ENCODE data around the gene GLUL. TPM values are rescaled to one million over a fixed set of nuclear protein-coding genes. Genes with fewer than 3 reads are reported as not detected.
"Not testable (repeated sequence)": the region's sequence is repeated elsewhere in the genome, so short reads cannot be mapped to it uniquely, and the experiment has no call there.

The GLUL gene
- total RNA-seq, 3 donors from 2014 or later, result 34.4 to 52.5 (median 40.5) TPM

- Mint-ChIP-seq H3K4me3 (no peak overlapping the region), H3K9me3 (no peaks in the 10 kb centered on the region), H3K36me3 (ENCODE audit: insufficient read depth) (no peaks in the 10 kb centered on the region), H3K27me3 (ENCODE audit: low read depth) (no peaks in the 10 kb centered on the region), H3K4me1 (ENCODE audit: low read depth) (peaks cover 2% of the 10 kb centered on the region)
- DNase-seq (no peak), ATAC-seq (no peak)
Measured at GRCh38 chr1:182335771-182336566, 55.6 kb downstream of the GLUL start.

GRCh38 chr1:182333071-182333571, 58.5 kb downstream of the GLUL start:
- not testable (repeated sequence) for H3K27me3 Mint-ChIP-seq (ENCODE audit: low read depth); DNase-seq; H3K9me3 Mint-ChIP-seq; H3K36me3 Mint-ChIP-seq (ENCODE audit: insufficient read depth); H3K4me1 Mint-ChIP-seq (ENCODE audit: low read depth); H3K4me3 Mint-ChIP-seq; ATAC-seq

- no peaks in the 10 kb centered on the region for H3K36me3 Mint-ChIP-seq (ENCODE audit: insufficient read depth)
- ATAC-seq (no peak), DNase-seq (no peak)
- no peaks in the 10 kb centered on the region for H3K9me3 Mint-ChIP-seq
- H3K4me1 Mint-ChIP-seq (ENCODE audit: low read depth), result peaks cover 2% of the 10 kb centered on the region
- H3K27me3 Mint-ChIP-seq (ENCODE audit: low read depth), result no peaks in the 10 kb centered on the region
- no peak overlapping the region for H3K4me3 Mint-ChIP-seq
Measured at GRCh38 chr1:182332261-182333060, 59.1 kb downstream of the GLUL start.

Other genes starting within 250 kb of the GLUL start
- gene TEDDM1, start 8.9 kb upstream of the GLUL start, total RNA-seq, result not detected
- not detected for gene RGSL1, start 58.4 kb upstream of the GLUL start, total RNA-seq
- 1 to 10 TPM; 1.7 to 2.5 (median 2.0) TPM for gene RNASEL, start 197.5 kb upstream of the GLUL start, total RNA-seq
- 10 to 100 TPM; 38.8 to 62.8 (median 53.6) TPM for gene RGS16, start 212.6 kb upstream of the GLUL start, total RNA-seq

Measured in activated T-cell treated with anti-CD3 and anti-CD28 coated beads, Interleukin-2, amount 50 U/mL, for 4 hours (primary cell).